HG02870 (cell line): ENCODE results near the gene C2CD2.

ENCODE experiments used
- ATAC-seq: cut with Tn5 transposase; IDR thresholded peaks from one replicate; pipeline ENCODE4 v1.9.1; 2021; ENCODE audit warnings: mild to moderate bottlenecking, moderate library complexity; ENCODE audit not compliant: unreplicated experiment

Gene C2CD2

GRCh38 chr21:41869771-41870170, 84.0 kb downstream of the C2CD2 start:
- no peak for ATAC-seq

DNA sequence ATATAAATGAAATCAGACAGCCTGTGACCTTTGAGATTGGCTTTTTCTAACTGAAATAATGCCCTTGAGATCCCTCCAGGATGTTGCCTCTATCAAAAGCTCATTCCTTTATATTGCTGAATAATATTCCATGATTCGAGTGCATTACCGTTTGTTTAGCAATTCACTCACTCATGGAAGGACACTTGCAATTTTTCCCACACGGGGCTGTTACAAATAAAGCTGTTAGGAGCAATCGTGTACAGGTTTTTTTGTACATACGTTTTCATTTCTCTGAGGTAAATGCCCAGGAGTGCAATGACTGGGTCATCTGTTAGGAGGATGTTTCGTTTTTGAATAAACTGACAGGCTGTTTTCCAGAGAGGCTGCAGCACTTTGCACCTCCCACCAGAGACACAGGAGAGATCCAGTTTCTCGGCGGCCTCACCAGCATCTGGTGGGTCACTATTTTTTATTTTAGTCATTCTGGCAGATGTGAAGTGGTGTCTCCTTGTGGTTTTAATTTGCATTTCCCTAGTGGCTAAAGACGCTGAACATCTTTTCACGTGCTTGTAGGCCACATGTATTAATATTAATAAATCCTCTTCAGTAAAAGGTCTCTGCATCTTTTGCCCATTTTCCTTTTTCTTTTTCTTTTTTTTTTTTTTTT, 85.6 kb downstream of the C2CD2 start:
- ATAC-seq: peak; percentile 38

GRCh38 chr21:41867313-41867712, 86.5 kb downstream of the C2CD2 start:
- no peak for ATAC-seq

- ATAC-seq: no peak
Measured at GRCh38 chr21:41866274-41866809, 87.5 kb downstream of the C2CD2 start.

DNA sequence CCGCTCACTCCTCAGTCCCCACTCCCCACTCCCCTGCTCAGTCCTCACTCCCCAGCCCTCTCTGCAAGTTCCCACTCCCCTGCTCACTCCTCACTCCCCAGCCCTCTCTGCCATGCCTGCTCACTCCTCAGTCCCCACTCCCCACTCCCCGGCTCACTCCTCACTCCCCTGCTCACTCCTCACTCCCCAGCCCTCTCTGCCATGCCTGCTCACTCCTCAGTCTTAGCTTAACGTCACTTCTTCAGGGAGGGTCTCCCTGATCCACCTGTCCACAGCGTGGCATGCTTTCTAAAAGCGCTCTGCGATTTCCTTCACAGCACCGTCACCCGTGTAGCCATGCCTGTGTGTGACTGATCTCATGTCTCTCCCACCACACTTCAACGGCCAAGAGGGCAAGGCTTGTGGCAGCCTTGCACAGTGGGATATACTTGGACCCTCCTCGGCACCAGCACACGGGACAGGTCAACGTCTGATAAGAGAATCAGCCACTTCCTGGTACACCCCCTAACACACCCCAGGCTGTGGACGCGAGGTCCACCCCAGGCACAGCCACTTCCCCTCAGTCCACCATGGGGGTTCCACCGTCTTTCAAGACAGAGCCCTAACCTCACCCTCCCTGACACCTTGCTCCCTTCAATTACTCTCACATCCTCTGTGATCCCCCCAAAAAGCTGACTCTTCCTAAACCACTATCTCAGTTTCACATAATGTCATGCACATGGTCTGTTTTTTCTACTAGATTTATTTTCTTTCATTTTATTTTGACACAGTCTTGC, 88.6 kb downstream of the C2CD2 start:
- ATAC-seq: peak; percentile 40

GRCh38 chr21:41864311-41865001, 89.4 kb downstream of the C2CD2 start:
- ATAC-seq: no peak

DNA sequence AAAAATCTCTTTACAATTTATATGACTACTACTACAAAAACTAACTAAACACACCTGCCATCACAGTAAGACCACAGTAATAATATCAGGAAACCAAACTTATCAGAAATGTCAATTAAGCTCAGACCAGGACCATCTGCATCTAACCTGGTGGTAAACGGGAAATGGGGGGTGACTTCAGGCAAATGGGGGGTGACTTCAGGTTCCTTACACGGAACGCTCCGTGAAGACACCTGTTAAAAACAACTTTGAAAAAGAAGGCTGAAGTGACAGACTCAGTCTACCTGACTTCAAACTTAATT, 90.4 kb downstream of the C2CD2 start:
- ATAC-seq: no peak

DNA sequence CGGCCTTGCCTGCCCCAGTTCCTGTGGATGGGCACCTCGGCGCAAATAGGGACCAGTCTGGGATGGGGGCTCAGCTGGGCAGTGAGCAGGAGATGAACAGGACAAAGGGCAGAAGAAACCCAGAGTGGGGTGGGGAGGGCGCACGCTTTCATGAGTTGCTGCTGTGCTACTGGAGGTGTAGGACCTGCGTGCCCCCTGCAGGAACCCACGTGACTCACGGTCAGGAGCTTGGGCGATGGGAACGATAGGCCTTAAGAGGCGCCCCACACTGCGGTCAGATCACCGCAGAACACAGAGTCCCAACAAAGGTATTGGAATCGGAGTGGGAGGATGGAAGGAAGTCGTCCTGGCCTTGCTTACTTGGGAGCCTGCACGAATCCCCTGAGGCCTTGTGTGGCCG, 91.8 kb downstream of the C2CD2 start:
- ATAC-seq: no peak

- ATAC-seq: no peak
Measured at GRCh38 chr21:41861255-41861654, 92.6 kb downstream of the C2CD2 start.

- ATAC-seq: no peak
Measured at GRCh38 chr21:41859297-41859980, 94.4 kb downstream of the C2CD2 start.

DNA sequence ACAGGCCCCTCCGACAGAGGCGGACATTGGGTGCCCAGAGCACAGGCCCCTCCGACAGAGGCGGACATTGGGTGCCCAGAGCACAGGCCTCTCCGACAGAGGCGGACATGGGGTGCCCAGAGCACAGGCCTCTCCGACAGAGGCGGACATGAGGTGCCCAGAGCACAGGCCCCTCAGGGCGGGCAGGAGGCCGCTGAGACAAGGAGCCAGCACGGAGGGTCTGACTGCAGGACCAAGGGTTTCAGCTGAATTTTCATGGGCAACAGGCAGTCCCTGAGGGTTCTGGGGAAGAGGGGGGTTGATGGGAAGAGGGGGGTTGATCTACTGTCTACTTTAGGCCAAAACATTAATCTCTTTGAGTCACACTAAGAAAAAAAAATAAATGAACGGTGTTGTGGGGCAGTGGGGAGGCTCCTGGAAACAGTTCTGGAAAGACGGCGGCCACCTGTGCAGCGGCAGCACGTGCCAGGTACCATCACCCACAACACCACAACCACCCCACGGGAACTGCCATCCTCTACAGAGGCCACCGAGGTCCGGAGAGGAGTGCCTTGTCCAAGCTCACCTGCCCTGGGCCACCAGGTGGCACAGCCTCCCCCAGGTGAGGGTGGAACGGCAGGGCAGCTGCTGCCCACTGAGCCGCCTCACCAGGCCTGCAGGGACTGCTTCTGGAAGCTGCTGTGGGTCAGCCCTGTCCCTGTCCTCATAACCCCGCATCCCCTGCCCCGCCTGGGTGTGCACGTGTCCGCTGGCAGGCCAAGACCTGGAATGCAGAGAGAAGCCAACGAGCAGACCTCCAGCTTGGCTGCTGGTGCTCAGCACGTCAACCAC, 95.1 kb downstream of the C2CD2 start:
- no peak for ATAC-seq

DNA sequence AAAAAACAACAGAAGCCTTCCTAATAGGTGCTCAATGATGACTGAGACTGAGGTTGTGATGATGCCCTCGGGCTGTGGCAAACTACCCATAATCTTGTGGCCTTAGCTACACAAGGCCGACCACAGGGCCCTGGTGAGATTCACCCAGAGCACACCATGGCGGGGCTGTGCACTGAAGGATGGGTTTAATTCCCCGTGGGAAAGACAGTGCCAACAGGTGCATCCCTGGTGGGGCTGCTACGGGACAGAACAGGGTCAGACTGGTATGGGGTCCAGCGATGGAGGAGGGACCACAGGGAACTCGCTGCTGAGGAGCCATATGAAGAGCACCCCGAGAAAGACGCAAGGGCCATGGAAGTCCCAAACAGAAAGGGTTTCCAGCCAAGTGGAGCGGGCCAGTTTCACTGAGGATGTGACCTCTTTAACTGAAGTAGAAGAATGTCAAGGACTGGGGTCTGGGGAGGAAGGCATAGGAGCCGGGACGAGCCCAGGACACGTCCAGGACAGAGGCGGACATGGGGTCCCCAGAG, 96.0 kb downstream of the C2CD2 start:
- ATAC-seq: no peak

GRCh38 chr21:41856572-41856971, 97.2 kb downstream of the C2CD2 start:
- no peak for ATAC-seq

DNA sequence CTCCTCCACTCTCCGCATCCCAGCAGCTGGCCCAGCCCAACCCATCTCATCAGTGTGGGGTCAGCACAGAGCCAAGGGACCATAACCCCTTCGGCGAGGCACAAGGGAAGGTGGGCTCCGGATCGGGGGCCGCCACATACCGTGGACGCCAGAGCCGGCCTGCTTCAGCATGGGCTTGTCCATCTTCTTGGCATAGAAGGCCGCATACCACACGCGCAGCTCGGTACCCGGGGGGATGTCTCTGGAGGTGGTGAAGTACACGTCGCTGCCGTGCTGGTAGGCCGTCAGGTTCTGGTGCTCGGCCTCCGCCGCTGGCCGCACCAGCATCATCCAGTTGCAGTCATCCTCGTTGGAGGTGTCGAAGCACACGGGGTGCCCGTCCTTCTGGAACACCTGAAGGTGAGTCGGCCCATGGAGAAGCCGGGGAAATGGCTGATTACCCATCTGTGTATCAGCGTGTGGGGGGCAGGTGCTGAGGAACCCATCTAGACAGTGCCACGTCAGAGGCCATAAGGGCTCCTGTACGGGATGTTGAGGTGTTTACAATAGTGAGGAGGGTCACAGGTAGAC, 99.3 kb downstream of the C2CD2 start:
- ATAC-seq: no peak

DNA sequence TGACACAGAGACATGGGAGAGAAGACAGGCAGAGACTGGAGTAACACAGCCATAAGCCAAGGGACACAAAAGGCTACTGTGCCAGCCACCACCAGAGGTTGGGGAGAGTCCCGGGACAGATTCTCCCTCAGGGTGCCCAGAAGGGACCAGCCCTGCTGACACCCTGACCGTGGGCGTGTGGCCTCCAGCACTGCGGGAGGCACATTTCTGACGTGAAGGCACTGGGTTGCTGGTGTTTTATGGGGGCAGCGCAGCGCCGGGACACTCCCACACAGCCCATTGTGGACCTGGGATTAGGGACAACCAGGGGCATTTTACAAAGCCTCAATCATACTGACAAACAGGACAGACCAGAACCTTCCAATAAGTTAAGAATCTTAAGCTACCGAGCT, 100.9 kb downstream of the C2CD2 start:
- no peak for ATAC-seq

DNA sequence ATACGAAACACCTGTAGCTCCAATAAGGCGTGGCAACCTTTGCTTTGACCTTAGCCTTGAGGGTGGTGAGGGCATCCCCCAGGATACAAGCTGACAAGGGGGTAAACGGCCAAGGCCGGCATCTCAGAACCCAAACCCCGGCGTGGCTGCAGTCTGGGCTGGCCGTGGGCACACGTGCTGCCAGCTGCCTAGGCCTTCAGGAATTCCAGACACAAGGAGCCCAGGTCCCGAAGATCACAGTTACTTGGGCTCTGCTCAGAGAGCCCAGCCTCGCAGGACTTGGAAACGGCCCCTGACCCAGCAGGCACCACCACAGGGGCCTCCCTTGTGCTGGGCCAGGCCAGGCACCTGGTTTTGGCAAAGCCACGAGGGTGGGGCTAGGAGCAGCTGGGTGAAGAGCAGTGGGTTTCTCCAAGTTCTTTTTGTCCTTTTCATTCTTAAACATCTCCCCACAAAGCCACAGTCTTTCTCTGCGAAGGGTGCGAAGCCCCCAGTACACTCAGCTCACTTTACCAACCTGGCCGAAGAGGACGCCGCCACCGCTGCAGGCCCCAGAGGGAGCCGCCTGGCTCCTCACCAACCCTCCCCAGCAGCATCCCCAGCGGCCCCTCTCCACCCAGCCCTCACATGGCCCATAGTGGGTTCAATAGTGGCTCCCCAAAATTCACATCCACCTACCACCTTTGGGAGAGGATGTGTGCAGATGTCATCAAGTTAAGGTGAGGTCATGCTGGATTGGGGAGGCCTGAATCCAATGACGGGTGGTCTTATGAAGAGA, 101.5 kb downstream of the C2CD2 start:
- ATAC-seq: no peak

GRCh38 chr21:41851090-41851790, 102.6 kb downstream of the C2CD2 start:
- ATAC-seq: no peak

DNA sequence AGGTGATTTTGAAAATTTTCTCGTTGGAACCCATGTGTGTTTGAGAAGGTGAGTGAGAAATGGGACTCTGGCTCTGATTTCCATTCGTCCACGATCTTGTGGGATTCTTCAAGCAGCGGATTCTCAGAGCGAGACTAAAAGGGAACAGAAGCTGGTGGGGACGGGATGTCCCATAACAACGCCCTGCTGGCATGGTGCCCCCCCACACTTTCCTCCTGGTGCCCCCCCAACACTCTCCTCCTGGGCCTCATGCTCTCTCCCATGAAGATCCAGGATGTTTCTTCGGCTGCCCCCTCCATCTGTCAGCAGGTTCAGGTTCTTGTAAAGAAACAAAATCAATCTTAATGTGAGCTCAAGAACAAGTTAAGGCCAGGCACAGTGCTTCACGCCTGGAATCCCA, 103.7 kb downstream of the C2CD2 start:
- no peak for ATAC-seq
